Stomach (tissue), 4 donors: ENCODE data around the gene PSMB3.

Experiments
- POLR2A ChIP-seq, 4 donors: fragments of 450-650 bp; IDR thresholded peaks; one replicate each; pipeline ENCODE4 v1.6.1; 2016; ENCODE audit warnings: antibody characterized with exemption in 4 of 4, control low read depth in 2 of 4, mild to moderate bottlenecking in 1 of 4, moderate library complexity in 1 of 4
- POLR2AphosphoS5 ChIP-seq, 3 donors: sonication (generic); formaldehyde crosslinking; IDR thresholded peaks; one replicate each; pipeline ENCODE4 v1.6.1; 2016; ENCODE audit warnings: antibody characterized with exemption in 3 of 3

- TF ChIP-seq POLR2A (IDR thresholded peaks at IDR 0.05) (no peak), POLR2AphosphoS5 (IDR thresholded peaks at IDR 0.05) (no peak)
These were observed 30.7 kb upstream of the PSMB3 start for GRCh38 chr17:38721802-38722201.
